Fibroblast of peridontal ligament (primary cell): ENCODE data around the gene PRSS2.
A peak's percentile ranks its signal among the peaks of the same experiment; 100 is the strongest.
"Not testable (repeated sequence)": the region's sequence is repeated elsewhere in the genome, so short reads cannot be mapped to it uniquely, and the experiment has no call there.

Experiments used
- DNase-seq: peaks from one replicate; pipeline ENCODE4 v3.0.0-alpha.2; 2010; ENCODE audit errors: extremely low read depth

The PRSS2 gene

GRCh38 chr7:142759433-142759832 is 11.3 kb upstream of the PRSS2 start:
- no peak for DNase-seq

GRCh38 chr7:142760071-142760642 is 10.6 kb upstream of the PRSS2 start:
- DNase-seq = no peak

DNA sequence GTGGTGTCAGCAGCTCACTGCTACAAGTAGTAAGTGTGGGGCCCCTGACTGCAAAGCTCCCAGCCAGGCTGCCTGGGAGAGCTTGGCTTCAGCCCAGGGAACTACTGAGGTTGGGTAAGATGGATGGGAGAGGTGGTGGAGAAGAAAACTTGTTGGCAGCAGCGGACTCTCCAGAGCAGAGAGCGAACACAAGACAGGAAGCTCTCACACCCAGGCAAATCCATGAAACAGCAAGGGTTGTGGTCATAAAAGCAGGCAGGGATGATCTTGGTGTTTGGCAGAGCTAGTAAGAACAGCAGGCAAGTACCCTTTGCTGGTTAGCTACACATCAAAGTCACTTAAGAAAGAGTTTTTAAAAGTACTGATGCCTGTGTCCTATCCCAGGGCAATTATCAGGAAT is 9.2 kb upstream of the PRSS2 start:
- DNase-seq = not testable (repeated sequence)

- DNase-seq = no peak
These were observed 8.7 kb upstream of the PRSS2 start for GRCh38 chr7:142762104-142762503.

- DNase-seq = no peak
These were observed 3.3 kb upstream of the PRSS2 start for GRCh38 chr7:142767451-142767850.

- no peak for DNase-seq
These were observed 2.9 kb upstream of the PRSS2 start for GRCh38 chr7:142767861-142768260.

GRCh38 chr7:142768885-142769284 is 1.9 kb upstream of the PRSS2 start:
- not testable (repeated sequence) for DNase-seq

GRCh38 chr7:142771353-142771723 is 568 bp downstream of the PRSS2 start:
- DNase-seq = no peak

- no peak for DNase-seq
These were observed 1.3 kb downstream of the PRSS2 start for GRCh38 chr7:142772051-142772450.

GRCh38 chr7:142772673-142773072 is 1.9 kb downstream of the PRSS2 start:
- no peak for DNase-seq

GRCh38 chr7:142773230-142773629 is 2.5 kb downstream of the PRSS2 start:
- DNase-seq = no peak

DNA sequence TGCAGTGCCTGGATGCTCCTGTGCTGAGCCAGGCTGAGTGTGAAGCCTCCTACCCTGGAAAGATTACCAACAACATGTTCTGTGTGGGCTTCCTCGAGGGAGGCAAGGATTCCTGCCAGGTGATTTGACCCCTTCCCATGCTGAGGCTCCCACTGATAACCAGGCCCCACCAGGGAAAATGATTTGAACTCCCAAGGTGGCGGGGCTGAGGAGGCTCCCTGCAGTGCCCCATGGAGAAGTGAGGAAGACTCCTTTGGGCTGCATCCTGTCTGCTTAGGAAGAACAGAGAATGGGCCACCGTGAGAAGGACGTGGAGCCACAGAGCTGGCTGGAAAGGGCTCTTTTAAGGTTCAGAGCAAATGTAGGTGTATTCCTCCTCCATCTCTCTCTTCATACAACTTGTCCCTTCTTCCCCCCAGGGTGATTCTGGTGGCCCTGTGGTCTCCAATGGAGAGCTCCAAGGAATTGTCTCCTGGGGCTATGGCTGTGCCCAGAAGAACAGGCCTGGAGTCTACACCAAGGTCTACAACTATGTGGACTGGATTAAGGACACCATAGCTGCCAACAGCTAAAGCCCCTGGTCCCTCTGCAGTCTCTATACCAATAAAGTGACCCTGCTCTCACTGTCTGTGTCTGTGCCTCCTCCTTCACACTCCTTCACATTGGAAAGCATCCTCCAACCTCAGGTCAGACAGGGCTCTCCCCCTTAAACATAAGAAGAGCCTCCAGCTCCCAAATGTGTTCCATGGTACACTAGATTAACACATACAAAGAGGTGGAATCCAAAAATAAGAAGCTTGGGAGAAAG is 3.4 kb downstream of the PRSS2 start:
- DNase-seq = no peak

DNA sequence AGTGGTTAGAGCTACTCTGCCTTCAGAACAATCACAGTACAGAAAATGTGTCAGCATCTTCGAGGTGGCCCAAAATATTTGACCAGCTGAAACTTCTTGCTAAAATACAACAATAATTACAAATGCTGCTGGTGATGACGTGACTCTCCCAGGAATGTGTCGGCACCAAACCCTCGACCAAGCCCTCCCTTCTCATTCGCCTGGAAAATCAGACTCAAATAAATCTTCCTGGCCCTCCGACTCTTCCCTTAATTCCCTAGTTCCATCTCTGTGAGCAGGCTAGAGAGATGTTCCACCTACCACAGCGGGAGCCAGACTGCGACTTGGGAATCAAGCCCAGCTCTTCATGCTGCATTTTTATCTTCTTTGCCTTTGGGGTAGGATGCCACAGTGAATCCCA is 4.1 kb downstream of the PRSS2 start:
- no peak for DNase-seq

DNA sequence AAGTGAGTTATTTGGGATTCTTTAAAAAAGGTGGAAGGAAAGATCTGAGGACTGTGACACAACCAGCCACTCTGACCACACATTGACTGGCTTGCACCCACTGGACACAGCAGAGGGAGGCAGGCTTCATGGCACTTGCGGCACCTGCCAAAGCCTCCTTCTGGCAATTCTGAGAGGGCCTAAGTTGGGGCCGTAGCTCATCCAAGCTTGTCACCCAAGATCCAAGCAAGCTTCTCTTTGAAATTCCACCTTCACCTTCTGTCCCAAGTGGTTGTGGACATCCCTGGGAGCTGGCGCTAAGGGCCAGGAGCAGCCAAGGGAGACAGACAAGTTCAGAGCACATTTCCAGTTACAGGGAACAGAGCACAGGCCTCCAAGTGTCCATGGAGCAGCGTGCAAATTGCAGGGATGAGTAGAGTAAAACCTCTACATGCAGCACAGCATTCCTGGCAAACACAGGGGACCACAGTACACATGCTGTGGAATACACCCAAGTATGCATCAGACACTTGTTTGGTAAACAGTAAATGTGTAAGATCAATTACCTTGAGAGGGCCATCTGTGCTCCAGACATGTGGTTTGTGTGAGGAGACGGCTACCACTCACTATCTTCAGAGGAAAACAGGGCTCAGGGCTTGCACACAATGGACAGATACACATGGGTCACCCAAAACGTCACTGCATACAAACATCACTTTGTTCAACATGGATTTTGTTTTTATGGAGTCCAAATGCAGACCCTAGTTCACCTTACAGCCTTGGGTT is 4.8 kb downstream of the PRSS2 start:
- DNase-seq = not testable (repeated sequence)

DNA sequence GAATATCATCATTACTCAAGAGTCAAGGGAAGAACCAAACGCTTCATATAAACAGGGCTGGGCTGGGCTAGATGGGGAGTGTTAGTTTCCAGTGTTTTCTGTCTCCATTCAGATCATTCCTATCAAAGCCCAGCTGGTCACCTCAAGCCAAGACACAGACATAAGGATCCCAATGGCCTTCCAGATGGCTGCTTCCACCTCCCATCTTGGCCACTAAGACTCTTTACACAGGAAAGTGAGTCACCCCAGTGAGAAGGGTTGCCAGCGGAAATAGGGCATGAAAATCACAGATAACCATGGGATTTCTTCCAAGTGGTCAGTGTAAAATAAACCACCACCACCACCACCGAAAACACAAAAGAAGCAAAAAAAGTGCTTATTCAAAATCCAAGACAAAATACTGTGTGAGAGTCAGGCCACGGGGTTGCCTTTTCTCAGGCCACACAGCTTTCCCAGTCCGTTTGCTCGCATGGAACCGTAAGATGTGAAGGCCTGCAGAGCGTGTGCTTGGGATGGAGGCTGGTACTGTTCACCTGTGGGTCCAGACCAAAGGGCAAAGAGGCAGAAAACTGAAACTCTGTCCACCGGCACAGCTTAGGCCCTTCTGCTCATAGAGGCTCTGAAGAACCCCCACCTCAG is 5.6 kb downstream of the PRSS2 start:
- peak; percentile 72 for DNase-seq

DNA sequence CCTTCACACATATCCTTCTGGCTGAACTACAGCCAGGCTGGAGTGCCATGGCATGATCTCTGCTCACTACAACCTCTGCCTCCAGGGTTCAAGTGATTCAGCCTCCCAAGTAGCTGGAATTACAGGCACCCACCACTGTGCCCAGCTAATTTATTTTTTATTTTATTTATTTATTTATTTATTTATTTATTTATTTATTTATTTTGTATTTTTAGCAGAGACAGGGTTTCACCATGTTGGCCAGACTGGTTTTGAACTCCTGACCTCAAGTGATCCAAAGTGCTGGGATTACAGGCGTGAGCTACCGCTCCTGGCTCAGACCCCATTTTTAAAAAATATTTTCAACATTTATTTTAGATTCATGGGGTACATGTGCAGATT is 6.1 kb downstream of the PRSS2 start:
- not testable (repeated sequence) for DNase-seq

DNA sequence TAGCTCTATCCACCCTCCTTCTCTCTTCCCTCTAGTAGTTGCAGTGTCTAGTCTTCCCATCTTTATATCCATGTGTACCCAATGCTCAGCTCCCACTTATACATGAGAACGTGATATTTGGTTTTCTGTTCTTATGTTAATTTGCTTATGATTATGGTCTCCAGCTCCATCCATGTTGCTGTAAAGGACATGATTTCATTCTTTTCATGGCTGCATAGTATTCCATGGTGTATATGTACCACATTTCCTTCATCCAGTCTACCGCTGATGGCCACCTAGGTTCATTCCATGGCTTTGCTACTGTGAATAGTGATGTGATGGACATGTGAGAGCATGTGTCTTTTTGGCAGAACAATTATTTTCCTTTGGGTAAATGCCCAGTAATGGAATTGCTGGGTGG is 6.5 kb downstream of the PRSS2 start:
- no peak for DNase-seq

- peak; percentile 93 for DNase-seq
These were observed 12.4 kb downstream of the PRSS2 start for GRCh38 chr7:142782922-142783900.

DNA sequence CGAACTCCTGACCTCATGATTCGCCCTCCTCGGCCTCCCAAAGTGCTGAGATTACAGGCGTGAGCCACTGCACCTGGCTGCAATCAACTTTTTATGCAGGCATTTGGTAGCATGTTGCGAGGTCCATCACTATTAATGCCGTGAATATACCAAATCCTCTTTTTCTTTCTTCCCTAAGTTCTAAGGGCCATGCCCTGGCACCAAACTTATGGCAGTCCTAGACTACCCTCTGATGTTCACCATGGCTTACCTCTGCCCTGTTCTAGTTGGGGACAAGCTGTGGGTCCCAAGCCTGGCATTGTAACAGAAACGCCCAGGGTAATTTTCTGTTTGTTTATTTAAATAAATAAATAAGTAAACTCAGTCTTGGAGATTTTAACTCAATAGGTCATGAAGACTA is 13.3 kb downstream of the PRSS2 start:
- DNase-seq = peak; percentile 18

GRCh38 chr7:142784716-142785115 is 13.9 kb downstream of the PRSS2 start:
- no peak for DNase-seq

DNA sequence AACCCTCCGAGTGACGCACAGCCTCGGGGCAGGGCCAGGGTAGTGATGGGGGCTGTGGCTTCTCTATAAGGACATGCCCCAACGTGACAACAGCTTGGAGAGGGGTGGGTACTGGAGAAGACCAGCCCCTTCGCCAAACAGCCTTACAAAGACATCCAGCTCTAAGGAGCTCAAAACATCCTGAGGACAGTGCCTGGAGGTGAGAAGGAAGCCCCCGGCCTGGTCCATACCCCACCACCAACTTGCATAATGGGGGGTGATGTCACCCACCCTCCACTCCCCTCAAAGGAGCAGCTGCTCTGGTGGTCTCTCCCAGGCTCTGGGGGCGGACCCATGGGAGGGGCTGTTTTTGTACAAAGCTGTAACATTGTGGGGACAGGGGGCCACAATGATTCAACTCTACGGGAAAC is 15.1 kb downstream of the PRSS2 start:
- no peak for DNase-seq
